Psoas muscle (tissue), 8 donors: ENCODE measurements around the gene OR2AT4. TPM values are rescaled to one million over a fixed set of nuclear protein-coding genes. Genes with fewer than 3 reads are reported as not detected.
"Not testable (repeated sequence)": the region's sequence is repeated elsewhere in the genome, so short reads cannot be mapped to it uniquely, and the experiment has no call there.

Source experiments
- ATAC-seq, 4 donors: fragments of 200-7000 bp; cut with Tn5 transposase; one replicate each; pipeline ENCODE4 v1.9.1; 2020; ENCODE audit warnings: moderate library complexity in 3 of 4, mild to moderate bottlenecking in 2 of 4
- DNase-seq, 2 donors: peaks; one replicate each; pipeline ENCODE4 v3.0.0-alpha.2; 2020
- H3K27ac ChIP-seq: fragments of 200-600 bp; one replicate; pipeline ENCODE4 v1.8.0; 2022
- H3K27me3 ChIP-seq, 3 donors: fragments of 200-600 bp in 1 of 3; one replicate each; pipeline versions ENCODE4 v1.6.1 to v1.8.0; 2013 to 2022; ENCODE audit warnings: low read length in 2 of 3, mild to moderate bottlenecking in 2 of 3, moderate library complexity in 1 of 3; ENCODE audit not compliant: insufficient read depth in 3 of 3
- H3K36me3 ChIP-seq, 2 donors: fragments of 200-600 bp in 1 of 2; one replicate each; pipeline versions ENCODE4 v1.6.1 to v1.8.0; 2013 to 2022; ENCODE audit warnings: low read depth in 1 of 2, mild to moderate bottlenecking in 1 of 2, moderate library complexity in 1 of 2; ENCODE audit not compliant: insufficient read depth in 1 of 2
- H3K4me1 ChIP-seq: fragments of 200-600 bp; one replicate; pipeline ENCODE4 v1.8.0; 2022
- H3K4me3 ChIP-seq: fragments of 200-600 bp; one replicate; pipeline ENCODE4 v1.8.0; 2022; ENCODE audit warnings: mild to moderate bottlenecking
- H3K9me3 ChIP-seq: fragments of 200-600 bp; one replicate; pipeline ENCODE4 v1.8.0; 2022
- WGBS, 3 donors: extraction: QIAGEN DNeasy Blood & Tissue Kit; methylation state at CpG; one replicate each; pipeline versions ENCODE4 v1.1.6 to v1.1.7; 2013; 5-methylcytosine and 5-hydroxymethylcytosine counted together
- intact Hi-C, 2 donors: fragments of 100-400 bp; cut with DNase I; formaldehyde crosslinking; loops; one replicate each; pipeline versions ENCODE4 v1.11.0 to v1.14.2; 2022
- polyA plus RNA-seq, 3 donors: library from polyadenylated mRNA; stranded (reverse); fragments of 200-250 nt; gene quantifications; one replicate each; pipeline ENCODE4 v1.2.3, GENCODE V29; 2013
- total RNA-seq, 4 donors: library from RNA; stranded (reverse); fragmentation: NEBNext Ultra II Directional in 2 of 4; extraction: Animal tissue kit (Norgen Biotek cat#: 25700) in 2 of 4; gene quantifications; one replicate each; pipeline versions ENCODE4 v1.2.1 to v1.2.4, GENCODE V29; 2021 to 2023
- TF ChIP-seq, protein P1 (sequence below): fragments of 200-600 bp; IDR thresholded peaks from one replicate; pipeline ENCODE4 v1.8.0; 2022; ENCODE audit warnings: antibody characterized with exemption
- donor health status: healthy with polysubstance abuse.
- donor health status: DM: no; HTN: no; CAD: no; lungs with moderate emphysema.
- donor health status: Bipolar disorder and iron deficiency.
- donor health status: healthy.
- donor health status: DM: yes; HTN: yes; CAD: no.
- donor health status: DM: no; HTN: no; CAD: no.
- donor health status: DM: no; HTN: no; CAD: no.
- donor health status: DM: yes; HTN: yes; CAD: no.

Gene OR2AT4
- total and polyA plus RNA-seq, 7 donors = not detected

DNA sequence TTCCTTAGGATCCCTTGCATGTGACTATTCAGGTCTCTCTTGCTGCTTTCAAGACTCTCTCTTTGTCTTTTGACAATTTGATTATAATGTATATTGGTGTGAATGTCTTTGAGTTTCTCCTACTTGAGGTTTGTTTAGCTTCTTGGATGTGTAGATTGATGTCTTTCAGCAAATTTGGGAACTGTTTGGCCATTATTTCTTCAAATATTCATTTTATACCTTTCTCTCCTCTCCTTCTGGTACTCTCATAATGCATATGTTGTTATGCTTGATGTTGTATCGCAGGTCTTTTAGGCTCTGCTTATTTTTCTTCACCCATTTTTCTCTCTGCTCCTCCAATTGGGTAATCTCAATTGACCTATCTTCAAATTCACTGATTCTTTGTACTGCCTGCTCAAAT lies 44.2 kb downstream of the OR2AT4 start:
- Histone ChIP-seq H3K4me3 (no peak overlapping the region), H3K27me3 (no peaks in the 10 kb centered on the region)

DNA sequence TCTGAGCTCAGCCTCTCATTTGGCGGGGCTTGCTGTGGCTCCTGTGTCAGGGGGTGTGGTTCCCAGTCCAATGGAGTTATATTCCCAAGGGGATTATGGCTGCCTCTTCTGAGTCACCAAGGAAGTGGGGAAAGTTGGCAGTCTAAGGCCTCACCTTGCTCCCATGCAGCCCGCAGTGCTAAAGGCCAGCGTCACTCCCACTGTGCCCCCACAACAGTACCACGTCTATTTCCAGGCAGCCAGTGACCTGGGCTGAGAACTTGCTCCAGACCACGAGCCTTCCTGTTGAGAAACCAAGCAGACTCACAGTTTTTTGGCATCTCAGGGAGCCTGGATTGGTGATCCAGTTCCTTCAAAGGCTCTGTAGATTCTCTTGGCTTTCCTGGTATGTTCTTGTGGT lies 45.6 kb downstream of the OR2AT4 start:
- ATAC-seq = no peak
- H3K4me3 ChIP-seq = no peak overlapping the region
- H3K9me3 ChIP-seq = peaks cover 9% of the 10 kb centered on the region
- H3K4me1 ChIP-seq = no peaks in the 10 kb centered on the region
- 87 to 92% (median 90%) methylated on average over 5 of the region's 5 CpGs for WGBS, 3 donors
- no peaks in the 10 kb centered on the region for H3K27me3 ChIP-seq
- no peaks in the 10 kb centered on the region for H3K36me3 ChIP-seq
- DNase-seq = no peak
- no peak overlapping the region for H3K27ac ChIP-seq
- TF ChIP-seq, protein P1, sequence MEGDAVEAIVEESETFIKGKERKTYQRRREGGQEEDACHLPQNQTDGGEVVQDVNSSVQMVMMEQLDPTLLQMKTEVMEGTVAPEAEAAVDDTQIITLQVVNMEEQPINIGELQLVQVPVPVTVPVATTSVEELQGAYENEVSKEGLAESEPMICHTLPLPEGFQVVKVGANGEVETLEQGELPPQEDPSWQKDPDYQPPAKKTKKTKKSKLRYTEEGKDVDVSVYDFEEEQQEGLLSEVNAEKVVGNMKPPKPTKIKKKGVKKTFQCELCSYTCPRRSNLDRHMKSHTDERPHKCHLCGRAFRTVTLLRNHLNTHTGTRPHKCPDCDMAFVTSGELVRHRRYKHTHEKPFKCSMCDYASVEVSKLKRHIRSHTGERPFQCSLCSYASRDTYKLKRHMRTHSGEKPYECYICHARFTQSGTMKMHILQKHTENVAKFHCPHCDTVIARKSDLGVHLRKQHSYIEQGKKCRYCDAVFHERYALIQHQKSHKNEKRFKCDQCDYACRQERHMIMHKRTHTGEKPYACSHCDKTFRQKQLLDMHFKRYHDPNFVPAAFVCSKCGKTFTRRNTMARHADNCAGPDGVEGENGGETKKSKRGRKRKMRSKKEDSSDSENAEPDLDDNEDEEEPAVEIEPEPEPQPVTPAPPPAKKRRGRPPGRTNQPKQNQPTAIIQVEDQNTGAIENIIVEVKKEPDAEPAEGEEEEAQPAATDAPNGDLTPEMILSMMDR = no peak
- intact Hi-C loops = loop anchor here in 1 of 2 donors (10.0 kb wide), 1 partner anchor 54 kb away; no protein-coding TSS in a partner anchor

More for the DNA sequence above, 44.2 kb downstream of the OR2AT4 start:
- peaks cover 9% of the 10 kb centered on the region for H3K9me3 ChIP-seq
- ATAC-seq (no peak), DNase-seq (no peak)
- TF ChIP-seq, protein P1 = no peak
- intact Hi-C loops = loop anchor here in 1 of 2 donors (10.0 kb wide), 1 partner anchor 52 kb away; no protein-coding TSS in a partner anchor
- H3K4me1 ChIP-seq = no peaks in the 10 kb centered on the region
- H3K27ac ChIP-seq = no peak overlapping the region
- WGBS, 3 donors = 57 to 100% (median 96%) methylated on average over 1 of the region's 1 CpG
- H3K36me3 ChIP-seq = no peaks in the 10 kb centered on the region

DNA sequence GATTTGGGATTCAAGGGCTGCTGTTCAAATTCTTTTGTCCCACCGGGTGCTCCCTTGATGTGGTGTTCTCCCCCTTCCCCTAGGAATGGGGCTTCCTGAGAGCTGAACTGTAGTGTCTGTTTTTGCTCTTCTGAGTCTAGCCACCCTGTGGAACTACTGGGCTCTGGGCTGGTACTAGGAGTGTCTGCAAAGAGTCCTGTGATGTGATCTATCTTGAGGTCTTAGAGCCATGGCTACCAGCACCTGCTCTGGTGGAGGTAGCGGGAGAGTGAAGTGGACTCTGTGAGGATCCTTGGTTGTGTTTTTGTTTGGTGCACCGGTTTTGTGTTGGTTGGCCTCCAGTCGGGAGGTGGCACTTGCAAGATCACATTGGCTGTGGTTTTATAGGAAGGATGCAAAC lies 46.2 kb downstream of the OR2AT4 start:
- TF ChIP-seq, protein P1 = no peak
- Histone ChIP-seq H3K36me3 (no peaks in the 10 kb centered on the region), H3K27ac (no peak overlapping the region), H3K4me1 (no peaks in the 10 kb centered on the region), H3K9me3 (peaks cover 9% of the 10 kb centered on the region), H3K27me3 (no peaks in the 10 kb centered on the region), H3K4me3 (no peak overlapping the region)
- DNase-seq (no peak), ATAC-seq (no peak)
- intact Hi-C loops = loop anchor here in 1 of 2 donors (10.0 kb wide), 1 partner anchor 54 kb away; no protein-coding TSS in a partner anchor
- 79 to 91% (median 91%) methylated on average over 4 of the region's 4 CpGs for WGBS, 3 donors

DNA sequence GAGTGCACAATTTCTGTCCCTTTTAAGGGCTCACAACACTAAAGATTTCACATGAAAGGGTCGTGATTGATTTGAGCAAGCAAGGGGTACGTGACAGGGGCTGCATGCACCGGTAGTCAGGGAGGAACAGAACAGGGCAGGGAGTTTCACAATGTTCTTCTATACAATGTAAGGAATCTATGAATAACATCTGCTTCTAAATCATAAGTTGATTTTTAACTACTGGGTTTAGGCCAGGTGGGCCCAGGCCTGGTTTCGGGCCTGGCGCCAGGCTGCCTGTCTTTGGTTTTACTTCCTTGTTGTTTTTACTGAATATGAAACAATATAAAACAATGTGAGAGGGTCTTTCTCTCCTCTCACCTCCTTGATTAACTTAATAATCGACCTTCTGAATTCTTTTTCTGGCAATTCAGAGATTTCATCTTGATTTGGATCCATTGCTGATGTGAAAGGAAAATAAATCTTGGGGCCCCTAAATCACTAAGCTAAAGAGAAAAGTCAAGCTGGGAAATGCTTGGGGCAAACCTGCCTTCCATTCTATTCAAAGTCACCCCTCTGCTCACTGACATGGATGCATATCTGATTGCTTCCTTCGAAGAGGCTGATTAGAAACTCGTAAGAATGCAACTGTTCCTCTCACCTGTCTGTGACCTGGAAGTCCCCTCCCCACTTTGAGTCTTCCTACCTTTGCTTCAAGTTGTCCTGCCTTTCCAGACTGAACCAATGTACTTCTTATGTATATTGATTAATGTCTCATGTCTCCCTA lies 47.0 kb downstream of the OR2AT4 start:
- WGBS, 3 donors = 65 to 79% (median 78%) methylated on average over 7 to 8 of the region's 8 CpGs
- H3K27ac ChIP-seq, H3K36me3 ChIP-seq, ATAC-seq, H3K4me1 ChIP-seq, H3K4me3 ChIP-seq, DNase-seq, H3K27me3 ChIP-seq, H3K9me3 ChIP-seq: not testable (repeated sequence)
- intact Hi-C loops = loop anchor here in 1 of 2 donors (10.0 kb wide), 1 partner anchor 55 kb away; no protein-coding TSS in a partner anchor

DNA sequence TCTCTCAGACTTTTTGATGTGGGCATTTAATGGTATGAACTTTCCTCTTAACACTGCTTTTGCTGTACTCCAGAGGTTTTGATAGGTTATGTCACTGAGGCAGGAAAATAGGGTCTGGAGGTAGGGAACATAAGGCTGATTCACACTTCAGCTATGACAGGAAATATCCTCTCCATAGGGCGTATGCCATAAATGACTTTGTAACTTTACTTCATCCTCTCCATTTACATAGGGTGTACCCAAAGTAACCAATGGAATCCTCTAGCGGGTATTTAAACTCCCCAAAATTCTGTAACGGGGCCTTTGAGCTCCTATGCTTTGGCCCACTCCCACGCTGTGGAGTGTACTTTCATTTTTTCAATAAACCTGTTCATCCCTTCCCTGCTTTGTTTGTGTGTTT lies 49.5 kb downstream of the OR2AT4 start:
- DNase-seq = no peak
- Histone ChIP-seq H3K4me3 (no peak overlapping the region), H3K4me1 (no peaks in the 10 kb centered on the region), H3K36me3 (no peaks in the 10 kb centered on the region), H3K27me3 (no peaks in the 10 kb centered on the region), H3K9me3 (no peaks in the 10 kb centered on the region), H3K27ac (no peak overlapping the region)
- TF ChIP-seq, protein P1 = no peak
- intact Hi-C loops = no loop called here
- no peak for ATAC-seq
- 83 to 91% (median 87%) methylated on average over 4 of the region's 4 CpGs for whole genome bisulfite sequencing, 3 donors

DNA sequence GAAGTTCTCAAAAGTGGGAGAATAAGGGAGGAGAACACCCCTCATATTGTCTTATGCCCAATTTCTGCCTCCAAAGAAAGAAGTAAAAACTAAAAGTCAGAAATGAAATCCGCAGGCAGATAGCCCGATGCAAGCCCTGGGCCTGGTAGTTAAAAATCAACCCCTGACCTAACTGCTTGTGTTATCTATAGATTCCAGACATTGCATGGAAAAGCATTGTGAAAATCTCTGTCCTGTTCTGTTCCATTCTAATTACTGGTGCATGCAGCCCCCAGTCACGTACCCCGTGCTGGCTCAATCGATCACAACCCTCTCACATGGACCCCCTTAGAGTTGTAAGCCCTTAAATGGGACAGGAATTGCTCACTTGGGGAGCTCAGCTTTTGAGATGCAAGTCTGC lies 50.0 kb downstream of the OR2AT4 start:
- H3K9me3 ChIP-seq, H3K36me3 ChIP-seq, intact Hi-C loops, H3K4me1 ChIP-seq, H3K27me3 ChIP-seq, ATAC-seq, DNase-seq, H3K27ac ChIP-seq, H3K4me3 ChIP-seq: not testable (repeated sequence)
- 81 to 89% (median 86%) methylated on average over 5 of the region's 5 CpGs for WGBS, 3 donors

DNA sequence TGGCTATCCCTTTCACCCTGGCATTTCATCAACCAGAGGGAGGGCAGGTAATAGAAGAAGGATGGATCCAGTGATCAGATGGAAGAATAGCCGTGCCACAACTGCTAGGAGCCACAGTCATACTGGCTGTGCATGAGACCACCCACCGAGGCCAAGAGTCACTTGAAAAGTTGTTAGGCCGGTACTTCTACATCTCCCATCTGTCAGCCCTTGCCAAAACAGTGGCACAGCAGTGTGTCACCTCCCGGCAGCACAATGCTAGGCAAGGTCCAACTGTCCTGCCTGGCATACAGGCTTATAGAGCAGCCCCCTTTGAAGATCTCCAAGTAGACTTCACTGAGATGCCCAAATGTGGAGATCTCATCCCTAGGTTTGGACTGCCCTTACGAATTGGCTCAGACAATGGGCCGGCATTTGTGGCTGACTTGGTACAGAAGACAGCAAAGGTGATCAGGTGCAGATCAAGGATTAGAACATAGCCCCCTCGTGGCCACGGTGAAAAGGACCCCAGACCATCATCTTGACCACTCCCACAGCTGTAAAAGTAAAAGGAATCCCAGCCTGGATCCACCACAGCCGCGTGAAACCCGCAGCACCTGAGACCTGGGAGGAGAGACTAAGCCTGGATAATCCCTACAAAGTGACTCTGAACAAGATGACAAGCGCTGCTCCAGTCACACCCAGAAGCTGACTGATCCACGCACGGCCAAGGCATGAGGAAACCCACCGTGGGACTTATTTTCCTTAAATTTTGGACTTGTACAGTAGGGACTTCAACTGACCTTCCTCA lies 52.1 kb downstream of the OR2AT4 start:
- H3K4me1 ChIP-seq, H3K9me3 ChIP-seq, H3K36me3 ChIP-seq, H3K27ac ChIP-seq, intact Hi-C loops, ATAC-seq, H3K27me3 ChIP-seq, DNase-seq, H3K4me3 ChIP-seq: not testable (repeated sequence)
- WGBS, 3 donors = 82 to 88% (median 83%) methylated on average over 15 of the region's 15 CpGs
